Measurements from ENCODE around the gene PALLD.

The PALLD gene

DNA sequence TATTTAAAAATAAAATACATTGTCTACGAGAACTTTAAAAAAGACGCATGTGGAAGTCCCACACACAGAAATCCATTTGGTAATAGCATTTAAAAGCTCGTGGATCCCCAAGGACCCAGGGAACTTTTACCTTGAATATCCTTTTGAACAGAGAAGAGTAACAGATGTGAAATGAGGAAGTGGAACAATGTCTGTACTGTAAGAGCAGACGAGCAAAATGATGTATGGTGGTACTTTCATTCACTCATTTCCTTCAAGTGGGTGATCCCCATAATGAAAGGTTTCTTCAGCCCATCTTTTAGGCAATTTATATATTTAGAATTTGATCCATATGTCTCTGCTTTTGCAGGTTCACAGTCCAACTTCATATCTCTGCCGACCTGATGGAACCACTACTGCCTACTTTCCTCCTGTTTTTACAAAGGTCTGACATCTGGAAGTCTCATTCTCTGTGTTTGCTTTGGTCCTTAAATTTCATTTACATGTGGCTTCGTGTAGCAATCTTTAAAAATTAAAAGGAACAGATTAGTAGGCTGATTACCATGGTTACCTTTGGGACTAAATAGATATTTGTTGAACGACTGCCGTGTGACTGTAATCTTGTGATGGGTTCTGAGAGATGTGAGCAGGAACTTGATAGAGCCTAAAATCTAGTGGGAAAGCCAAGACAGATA lies 188.4 kb downstream of the PALLD start:
- TF ChIP-seq, protein P1, sequence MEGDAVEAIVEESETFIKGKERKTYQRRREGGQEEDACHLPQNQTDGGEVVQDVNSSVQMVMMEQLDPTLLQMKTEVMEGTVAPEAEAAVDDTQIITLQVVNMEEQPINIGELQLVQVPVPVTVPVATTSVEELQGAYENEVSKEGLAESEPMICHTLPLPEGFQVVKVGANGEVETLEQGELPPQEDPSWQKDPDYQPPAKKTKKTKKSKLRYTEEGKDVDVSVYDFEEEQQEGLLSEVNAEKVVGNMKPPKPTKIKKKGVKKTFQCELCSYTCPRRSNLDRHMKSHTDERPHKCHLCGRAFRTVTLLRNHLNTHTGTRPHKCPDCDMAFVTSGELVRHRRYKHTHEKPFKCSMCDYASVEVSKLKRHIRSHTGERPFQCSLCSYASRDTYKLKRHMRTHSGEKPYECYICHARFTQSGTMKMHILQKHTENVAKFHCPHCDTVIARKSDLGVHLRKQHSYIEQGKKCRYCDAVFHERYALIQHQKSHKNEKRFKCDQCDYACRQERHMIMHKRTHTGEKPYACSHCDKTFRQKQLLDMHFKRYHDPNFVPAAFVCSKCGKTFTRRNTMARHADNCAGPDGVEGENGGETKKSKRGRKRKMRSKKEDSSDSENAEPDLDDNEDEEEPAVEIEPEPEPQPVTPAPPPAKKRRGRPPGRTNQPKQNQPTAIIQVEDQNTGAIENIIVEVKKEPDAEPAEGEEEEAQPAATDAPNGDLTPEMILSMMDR (IDR thresholded peaks at IDR 0.05; ENCODE audit: unreplicated experiment in 3 of 3) = no peak
- H3K27ac Mint-ChIP-seq = peak overlapping the region in 2 of 3 experiments; percentile 62 to 70
- no peaks in the 10 kb centered on the region for H3K27me3 Mint-ChIP-seq (ENCODE audit: low read depth)
- H3K36me3 Mint-ChIP-seq (ENCODE audit: low read depth) = peaks cover 82% of the 10 kb centered on the region
- H3K9me3 Mint-ChIP-seq = no peaks in the 10 kb centered on the region
- H3K4me1 Mint-ChIP-seq = peaks cover 37% of the 10 kb centered on the region
- no peak overlapping the region for H3K4me3 Mint-ChIP-seq

DNA sequence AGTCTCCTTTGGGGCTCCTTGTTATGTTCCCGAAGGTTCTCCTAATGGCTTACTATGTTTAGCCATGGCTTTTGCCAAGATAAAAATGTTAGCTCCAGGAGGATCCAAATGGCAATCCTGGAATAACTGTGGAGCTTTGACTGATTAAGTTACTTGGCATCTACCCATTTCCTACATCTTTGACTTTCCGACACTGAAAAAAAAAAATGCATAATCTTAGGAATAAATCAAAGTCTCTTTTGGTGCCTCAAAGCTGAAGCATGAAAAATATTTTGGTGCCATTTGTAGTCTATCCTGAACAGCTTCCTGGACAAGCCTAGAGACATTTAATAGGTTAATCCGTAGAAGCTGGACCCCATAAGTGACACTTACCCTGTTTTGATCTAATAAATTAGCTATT lies 191.7 kb downstream of the PALLD start:
- peaks cover 80% of the 10 kb centered on the region for H3K36me3 Mint-ChIP-seq (ENCODE audit: low read depth)
- H3K4me1 Mint-ChIP-seq = peaks cover 64% of the 10 kb centered on the region
- H3K4me3 Mint-ChIP-seq = no peak overlapping the region
- H3K27me3 Mint-ChIP-seq (ENCODE audit: low read depth) = no peaks in the 10 kb centered on the region
- TF ChIP-seq, protein P1 (IDR thresholded peaks at IDR 0.05; ENCODE audit: unreplicated experiment in 3 of 3) = no peak
- H3K27ac Mint-ChIP-seq = peak overlapping the region in 1 of 3 experiments; percentile 27
- H3K9me3 Mint-ChIP-seq = no peaks in the 10 kb centered on the region

DNA sequence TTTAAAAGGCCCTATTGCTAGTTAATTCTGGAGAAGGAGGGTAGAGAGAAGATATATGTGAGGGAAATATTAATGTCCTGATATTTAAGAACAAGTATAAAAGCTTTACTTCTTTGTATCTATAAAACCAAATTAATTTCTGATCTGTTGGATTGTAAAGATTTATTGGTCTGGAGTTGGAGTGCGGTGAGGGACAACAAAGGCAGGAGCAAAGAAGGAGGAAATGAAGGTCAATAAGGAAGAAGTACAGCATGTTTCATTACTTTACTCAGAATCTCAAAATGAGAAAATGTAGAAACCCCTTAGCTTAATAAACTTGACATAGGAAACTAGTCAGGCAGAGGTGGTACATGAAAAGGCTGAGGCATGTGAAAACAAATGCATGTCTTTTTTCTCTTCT lies 192.9 kb downstream of the PALLD start:
- Mint-ChIP-seq H3K4me3 (no peak overlapping the region), H3K4me1 (peaks cover 77% of the 10 kb centered on the region), H3K36me3 (ENCODE audit: low read depth) (peaks cover 69% of the 10 kb centered on the region), H3K9me3 (no peaks in the 10 kb centered on the region), H3K27ac (peak overlapping the region; percentile 78 to 84 (median 81)), H3K27me3 (ENCODE audit: low read depth) (no peaks in the 10 kb centered on the region)
- TF ChIP-seq, protein P1 (IDR thresholded peaks at IDR 0.05; ENCODE audit: unreplicated experiment in 3 of 3) = no peak

DNA sequence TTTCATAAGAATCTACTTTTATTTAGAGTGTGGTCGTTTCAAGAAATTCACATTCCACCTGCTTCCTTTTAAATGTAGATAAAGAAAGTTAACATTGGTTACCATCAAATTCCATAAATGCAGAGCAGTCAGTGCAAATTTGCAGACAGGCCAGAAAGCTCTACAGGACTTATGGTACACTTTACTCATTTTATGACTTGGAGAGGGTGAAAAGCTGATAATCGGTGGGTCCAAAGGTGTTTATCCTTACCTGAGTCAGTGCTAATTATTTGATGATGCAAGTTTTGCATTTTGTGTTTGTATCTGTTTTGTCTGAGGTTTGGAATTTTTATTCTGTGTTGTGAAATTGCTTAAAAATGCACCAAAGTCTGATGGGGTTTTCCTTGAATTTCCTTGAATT lies 193.3 kb downstream of the PALLD start:
- Mint-ChIP-seq H3K4me1 (peaks cover 81% of the 10 kb centered on the region), H3K9me3 (no peaks in the 10 kb centered on the region), H3K27me3 (ENCODE audit: low read depth) (no peaks in the 10 kb centered on the region), H3K4me3 (no peak overlapping the region), H3K27ac (peak overlapping the region; percentile 78 to 84 (median 81)), H3K36me3 (ENCODE audit: low read depth) (peaks cover 65% of the 10 kb centered on the region)
- TF ChIP-seq, protein P1 (IDR thresholded peaks at IDR 0.05; ENCODE audit: unreplicated experiment in 3 of 3) = no peak

DNA sequence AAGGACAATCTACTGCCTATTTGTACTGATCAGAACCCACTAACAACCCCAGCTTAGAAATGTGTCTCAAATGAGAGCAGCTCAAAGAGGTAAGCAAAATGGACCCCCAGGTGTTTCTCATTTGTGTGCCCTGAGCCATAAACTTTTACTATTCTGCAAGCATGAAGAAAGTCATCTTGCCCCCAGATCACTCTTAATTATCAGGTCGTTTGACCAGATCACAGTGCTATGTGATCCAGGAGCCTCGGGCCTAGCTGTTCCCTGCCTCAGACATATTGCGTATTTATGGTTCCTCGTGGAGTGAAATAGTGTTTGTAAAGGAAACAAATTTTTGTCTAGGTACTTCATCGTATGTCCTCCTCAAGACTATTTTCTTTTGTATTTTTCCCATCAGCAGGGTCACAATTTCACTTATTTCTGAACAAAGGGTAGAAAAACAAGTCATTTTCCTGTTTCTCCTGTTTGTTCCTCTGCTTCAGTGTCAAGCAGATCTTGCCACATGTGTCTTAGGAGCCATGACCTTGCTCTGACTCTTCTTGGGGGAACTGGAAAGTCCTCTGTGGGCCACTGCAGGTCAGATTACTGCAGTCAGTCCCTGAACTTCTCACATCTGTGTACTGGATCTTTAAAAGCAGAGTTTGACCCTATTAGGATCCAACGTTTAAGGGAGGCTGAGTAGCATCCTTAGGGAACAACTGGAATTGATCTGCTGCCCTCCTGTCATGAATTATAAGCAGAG lies 194.9 kb downstream of the PALLD start:
- peak overlapping the region; percentile 81 to 84 (median 82) for H3K27ac Mint-ChIP-seq
- no peaks in the 10 kb centered on the region for H3K27me3 Mint-ChIP-seq (ENCODE audit: low read depth)
- TF ChIP-seq, protein P1 (IDR thresholded peaks at IDR 0.05; ENCODE audit: unreplicated experiment in 3 of 3) = no peak
- no peak overlapping the region for H3K4me3 Mint-ChIP-seq
- H3K36me3 Mint-ChIP-seq (ENCODE audit: low read depth) = peaks cover 57% of the 10 kb centered on the region
- no peaks in the 10 kb centered on the region for H3K9me3 Mint-ChIP-seq
- peaks cover 91% of the 10 kb centered on the region for H3K4me1 Mint-ChIP-seq

All from nephron (organoid).